Thymus (tissue), 11 donors: Measurements from ENCODE around the gene PARD6B. TPM values are rescaled to one million over a fixed set of nuclear protein-coding genes. Genes with fewer than 3 reads are reported as not detected.

Experiments used
- DNase-seq, 9 donors: peaks; one replicate each; pipeline ENCODE4 v3.0.0-alpha.2; 2013; ENCODE audit warnings: low spot score in 9 of 9, low read depth in 6 of 9, missing footprints in 1 of 9
- H3K27ac ChIP-seq, 2 donors: one replicate each; pipeline ENCODE4 v1.5.1; 2013; ENCODE audit warnings: control low read depth in 1 of 2, low read depth in 1 of 2, low read length in 1 of 2, mild to moderate bottlenecking in 1 of 2, moderate library complexity in 1 of 2
- H3K27me3 ChIP-seq, 2 donors: one replicate each; pipeline ENCODE4 v1.5.1; 2013; ENCODE audit warnings: low read length in 1 of 2; ENCODE audit not compliant: control insufficient read depth in 2 of 2, insufficient read depth in 1 of 2
- H3K36me3 ChIP-seq, 2 donors: one replicate each; pipeline ENCODE4 v1.5.1; 2013; ENCODE audit warnings: low read length in 1 of 2, mild to moderate bottlenecking in 1 of 2, moderate library complexity in 1 of 2; ENCODE audit not compliant: control insufficient read depth in 2 of 2, insufficient read depth in 2 of 2
- H3K4me1 ChIP-seq, 2 donors: one replicate each; pipeline ENCODE4 v1.5.1; 2013; ENCODE audit warnings: low read length in 2 of 2; ENCODE audit not compliant: control insufficient read depth in 2 of 2, insufficient read depth in 2 of 2
- H3K4me3 ChIP-seq, 2 donors: one replicate each; pipeline ENCODE4 v1.5.1; 2013; ENCODE audit warnings: low read length in 2 of 2, control low read depth in 1 of 2, mild to moderate bottlenecking in 1 of 2
- H3K9me3 ChIP-seq, 2 donors: one replicate each; pipeline ENCODE4 v1.5.1; 2013; ENCODE audit warnings: low read length in 1 of 2, mild to moderate bottlenecking in 1 of 2; ENCODE audit not compliant: control insufficient read depth in 2 of 2, insufficient read depth in 1 of 2
- WGBS: extraction: QIAGEN DNeasy Blood & Tissue Kit; methylation state at CpG from one replicate; pipeline ENCODE4 v1.1.7; 2013; 5-methylcytosine and 5-hydroxymethylcytosine counted together
- polyA plus RNA-seq: library from polyadenylated mRNA; stranded (reverse); fragments of 200-250 nt; gene quantifications from one replicate; pipeline ENCODE4 v1.2.3, GENCODE V29; 2013
- total RNA-seq: library from RNA; stranded (reverse); fragments of 120-200 nt; gene quantifications from one replicate; pipeline ENCODE4 v1.2.4, GENCODE V29; 2013
- donor health status: healthy.

PARD6B gene
- total and polyA plus RNA-seq, 2 donors, result 3.1 to 3.7 TPM

- Histone ChIP-seq H3K4me3 (no peak overlapping the region), H3K4me1 (no peaks in the 10 kb centered on the region), H3K27ac (no peak overlapping the region), H3K9me3 (no peaks in the 10 kb centered on the region), H3K27me3 (peaks cover 0 to 1% of the 10 kb centered on the region in 2 donors), H3K36me3 (no peaks in the 10 kb centered on the region)
- no peak for DNase-seq
Observed at GRCh38 chr20:50720582-50720981, 10.8 kb upstream of the PARD6B start.

- Histone ChIP-seq H3K27me3 (no peaks in the 10 kb centered on the region), H3K9me3 (no peaks in the 10 kb centered on the region), H3K4me3 (no peak overlapping the region), H3K4me1 (no peaks in the 10 kb centered on the region), H3K36me3 (no peaks in the 10 kb centered on the region), H3K27ac (no peak overlapping the region)
- 90% methylated on average over 9 of the region's 9 CpGs for WGBS
- DNase-seq, result no peak
Observed at GRCh38 chr20:50721881-50722281, 9.5 kb upstream of the PARD6B start.

GRCh38 chr20:50722424-50723155, 8.8 kb upstream of the PARD6B start:
- no peak overlapping the region for H3K4me3 ChIP-seq
- H3K27ac ChIP-seq, result no peak overlapping the region
- DNase-seq, result no peak
- 85% methylated on average over 10 of the region's 10 CpGs for WGBS
- H3K9me3 ChIP-seq, result no peaks in the 10 kb centered on the region
- H3K36me3 ChIP-seq, result no peaks in the 10 kb centered on the region
- H3K4me1 ChIP-seq, result no peaks in the 10 kb centered on the region
- H3K27me3 ChIP-seq, result no peaks in the 10 kb centered on the region

GRCh38 chr20:50723672-50724071, 7.7 kb upstream of the PARD6B start:
- H3K36me3 ChIP-seq, result no peaks in the 10 kb centered on the region
- 95% methylated on average over 9 of the region's 9 CpGs for WGBS
- no peaks in the 10 kb centered on the region for H3K9me3 ChIP-seq
- H3K4me1 ChIP-seq, result no peaks in the 10 kb centered on the region
- no peak for DNase-seq
- H3K4me3 ChIP-seq, result no peak overlapping the region
- H3K27ac ChIP-seq, result no peak overlapping the region
- no peaks in the 10 kb centered on the region for H3K27me3 ChIP-seq

- Histone ChIP-seq H3K27me3 (no peaks in the 10 kb centered on the region), H3K4me3 (no peak overlapping the region), H3K9me3 (no peaks in the 10 kb centered on the region), H3K4me1 (no peaks in the 10 kb centered on the region), H3K36me3 (no peaks in the 10 kb centered on the region), H3K27ac (no peak overlapping the region)
- no peak for DNase-seq
- WGBS, result 92% methylated on average over 7 of the region's 7 CpGs
Observed at GRCh38 chr20:50724112-50724725, 7.2 kb upstream of the PARD6B start.

- Histone ChIP-seq H3K36me3 (no peaks in the 10 kb centered on the region), H3K4me3 (no peak overlapping the region), H3K27ac (no peak overlapping the region), H3K4me1 (peaks cover 0 to 4% of the 10 kb centered on the region in 2 donors), H3K27me3 (no peaks in the 10 kb centered on the region), H3K9me3 (no peaks in the 10 kb centered on the region)
- WGBS, result 89% methylated on average over 14 of the region's 14 CpGs
- no peak for DNase-seq
Observed at GRCh38 chr20:50724851-50725723, 6.3 kb upstream of the PARD6B start.

- H3K36me3 ChIP-seq, result no peaks in the 10 kb centered on the region
- DNase-seq, result no peak
- no peaks in the 10 kb centered on the region for H3K9me3 ChIP-seq
- 97% methylated on average over 10 of the region's 10 CpGs for WGBS
- H3K27me3 ChIP-seq, result no peaks in the 10 kb centered on the region
- H3K4me3 ChIP-seq, result no peak overlapping the region
- H3K4me1 ChIP-seq, result peaks cover 3 to 10% of the 10 kb centered on the region in 2 donors
- no peak overlapping the region for H3K27ac ChIP-seq
Observed at GRCh38 chr20:50725724-50726005, 5.7 kb upstream of the PARD6B start.

GRCh38 chr20:50726955-50727791, 4.2 kb upstream of the PARD6B start:
- H3K27ac ChIP-seq, result no peak overlapping the region
- no peaks in the 10 kb centered on the region for H3K36me3 ChIP-seq
- H3K27me3 ChIP-seq, result no peaks in the 10 kb centered on the region
- WGBS, result 92% methylated on average over 4 of the region's 4 CpGs
- H3K4me3 ChIP-seq, result no peak overlapping the region
- DNase-seq, result no peak
- peaks cover 8 to 14% of the 10 kb centered on the region in 2 donors for H3K4me1 ChIP-seq
- no peaks in the 10 kb centered on the region for H3K9me3 ChIP-seq
